Body of pancreas (tissue), 4 donors: Measurements from ENCODE around the gene WDR86.

Source experiments
- POLR2A ChIP-seq, 3 donors: fragments of 450-650 bp; IDR thresholded peaks; one replicate each; pipeline ENCODE4 v1.6.1; 2016; ENCODE audit warnings: antibody characterized with exemption in 3 of 3, mild to moderate bottlenecking in 2 of 3
- TF ChIP-seq, protein P1 (sequence below), 7 experiments: fragments of 450-650 bp in 4 of 7; fragments of 200-600 bp in 3 of 7; sonication (generic) in 3 of 7; IDR thresholded peaks; one replicate each; pipeline ENCODE4 v1.5.1; 2016 to 2019; ENCODE audit warnings: antibody characterized with exemption in 7 of 7

DNA sequence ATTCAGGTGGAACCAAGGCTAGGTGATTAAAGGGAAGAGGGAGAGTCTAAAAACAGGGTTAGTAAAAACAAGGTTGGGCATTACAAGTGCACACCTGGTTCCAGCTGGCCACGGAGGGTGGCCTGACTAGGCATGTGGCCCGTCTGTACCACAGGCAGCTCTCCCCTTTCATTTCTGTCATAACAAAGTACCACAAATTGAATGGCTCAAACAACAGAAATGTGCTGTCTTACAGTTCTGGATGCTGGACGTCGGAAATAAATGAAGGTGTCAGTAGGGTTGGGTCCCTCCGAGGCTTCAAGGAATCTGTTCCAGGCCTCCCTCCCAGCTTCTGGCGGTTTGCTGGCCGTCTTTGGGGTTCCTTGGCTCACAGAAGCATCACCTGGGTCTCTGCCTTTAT, 13.4 kb upstream of the WDR86 start:
- TF ChIP-seq, protein P1, sequence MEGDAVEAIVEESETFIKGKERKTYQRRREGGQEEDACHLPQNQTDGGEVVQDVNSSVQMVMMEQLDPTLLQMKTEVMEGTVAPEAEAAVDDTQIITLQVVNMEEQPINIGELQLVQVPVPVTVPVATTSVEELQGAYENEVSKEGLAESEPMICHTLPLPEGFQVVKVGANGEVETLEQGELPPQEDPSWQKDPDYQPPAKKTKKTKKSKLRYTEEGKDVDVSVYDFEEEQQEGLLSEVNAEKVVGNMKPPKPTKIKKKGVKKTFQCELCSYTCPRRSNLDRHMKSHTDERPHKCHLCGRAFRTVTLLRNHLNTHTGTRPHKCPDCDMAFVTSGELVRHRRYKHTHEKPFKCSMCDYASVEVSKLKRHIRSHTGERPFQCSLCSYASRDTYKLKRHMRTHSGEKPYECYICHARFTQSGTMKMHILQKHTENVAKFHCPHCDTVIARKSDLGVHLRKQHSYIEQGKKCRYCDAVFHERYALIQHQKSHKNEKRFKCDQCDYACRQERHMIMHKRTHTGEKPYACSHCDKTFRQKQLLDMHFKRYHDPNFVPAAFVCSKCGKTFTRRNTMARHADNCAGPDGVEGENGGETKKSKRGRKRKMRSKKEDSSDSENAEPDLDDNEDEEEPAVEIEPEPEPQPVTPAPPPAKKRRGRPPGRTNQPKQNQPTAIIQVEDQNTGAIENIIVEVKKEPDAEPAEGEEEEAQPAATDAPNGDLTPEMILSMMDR (IDR thresholded peaks at IDR 0.05), result no peak
- TF ChIP-seq POLR2A (IDR thresholded peaks at IDR 0.05), result no peak
